ENCODE data around the gene CFAP251.

The CFAP251 gene

DNA sequence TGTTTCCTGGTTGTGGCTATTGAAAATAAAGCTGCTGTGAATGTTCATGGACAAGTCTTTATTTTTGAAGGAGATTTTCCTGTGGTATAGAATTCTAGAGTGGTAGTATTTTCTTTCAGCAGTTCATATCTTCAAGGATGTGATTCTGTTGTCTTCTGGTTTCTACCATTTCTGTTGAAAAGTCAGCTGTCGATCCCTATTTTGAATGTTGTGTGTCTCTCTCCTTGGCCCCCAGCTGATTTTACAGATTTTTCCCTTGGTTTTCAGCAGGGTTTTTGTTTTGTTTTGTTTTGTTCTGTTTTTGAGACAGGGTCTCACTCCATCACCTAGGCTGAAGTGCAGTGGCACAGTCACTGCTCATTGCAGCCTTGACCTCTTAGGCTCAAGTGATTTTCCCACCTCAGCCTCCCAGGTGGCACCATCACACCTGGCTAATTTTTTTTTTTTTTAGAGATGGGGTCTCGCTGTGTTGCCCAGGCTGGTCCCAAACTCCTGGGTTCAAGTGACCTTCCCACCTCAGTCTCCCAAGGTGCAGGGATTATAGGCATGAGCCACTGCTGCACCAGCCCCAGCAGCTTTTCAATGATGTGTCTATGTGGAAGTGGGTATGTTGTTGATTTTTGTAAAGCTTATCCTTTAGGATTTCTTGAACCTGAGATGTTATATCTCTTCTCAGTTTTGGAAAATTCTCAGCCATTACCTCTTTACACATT, 28.1 kb downstream of the CFAP251 start:
- no peak for DNase-seq

DNA sequence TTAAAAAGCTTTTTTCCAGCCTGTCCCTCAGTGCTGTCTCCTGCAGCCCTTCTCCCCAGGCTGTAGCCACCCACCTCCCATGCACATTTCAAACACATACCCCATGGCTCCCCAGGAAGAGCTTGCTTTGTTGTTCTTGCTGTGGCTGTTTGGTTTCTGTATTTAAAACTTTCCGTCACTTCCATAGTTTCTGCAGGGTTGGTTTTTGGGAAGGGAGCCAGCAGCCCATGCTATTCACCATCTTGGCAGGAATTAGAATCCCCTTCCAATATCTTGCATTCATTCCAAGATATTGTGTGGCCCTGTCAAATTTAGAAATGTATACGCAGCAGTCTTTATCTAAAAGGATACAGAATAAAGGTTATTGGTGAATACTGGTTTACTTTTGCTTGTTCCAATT, 29.6 kb downstream of the CFAP251 start:
- DNase-seq = no peak

DNA sequence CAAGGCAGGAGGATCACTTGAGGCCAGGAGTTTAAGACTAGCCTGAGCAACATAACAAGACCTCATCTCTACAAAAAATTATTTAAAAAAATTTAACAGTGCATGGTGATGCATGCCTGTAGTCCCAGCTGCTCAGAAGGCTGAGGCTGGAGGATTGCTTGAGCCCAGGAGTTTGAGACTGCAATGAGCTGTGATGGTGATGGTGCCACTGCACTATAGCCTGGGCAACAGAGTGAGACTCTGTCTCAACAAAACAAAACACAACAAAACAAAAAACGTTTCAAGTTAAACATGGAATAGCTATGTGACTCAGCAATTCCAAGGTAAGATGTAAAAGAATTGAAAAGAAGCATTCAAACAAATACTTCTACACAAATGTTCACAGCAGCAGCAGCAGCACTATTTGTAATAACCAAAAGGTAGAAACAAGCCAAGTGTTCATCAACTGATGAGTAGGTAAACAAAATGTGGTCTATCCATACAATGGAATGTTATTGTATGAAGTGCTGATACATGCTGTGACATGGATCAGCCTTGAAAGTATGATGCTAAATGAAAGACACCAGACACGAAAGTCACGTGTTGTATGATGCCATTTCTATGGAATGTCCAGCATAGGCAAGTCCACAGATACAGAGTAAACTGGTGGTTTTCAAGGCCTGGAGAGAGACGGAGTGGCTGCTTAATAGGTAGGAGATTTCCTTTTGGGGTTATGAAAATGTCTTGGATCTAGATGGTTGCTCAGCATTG, 31.4 kb downstream of the CFAP251 start:
- DNase-seq = no peak

DNA sequence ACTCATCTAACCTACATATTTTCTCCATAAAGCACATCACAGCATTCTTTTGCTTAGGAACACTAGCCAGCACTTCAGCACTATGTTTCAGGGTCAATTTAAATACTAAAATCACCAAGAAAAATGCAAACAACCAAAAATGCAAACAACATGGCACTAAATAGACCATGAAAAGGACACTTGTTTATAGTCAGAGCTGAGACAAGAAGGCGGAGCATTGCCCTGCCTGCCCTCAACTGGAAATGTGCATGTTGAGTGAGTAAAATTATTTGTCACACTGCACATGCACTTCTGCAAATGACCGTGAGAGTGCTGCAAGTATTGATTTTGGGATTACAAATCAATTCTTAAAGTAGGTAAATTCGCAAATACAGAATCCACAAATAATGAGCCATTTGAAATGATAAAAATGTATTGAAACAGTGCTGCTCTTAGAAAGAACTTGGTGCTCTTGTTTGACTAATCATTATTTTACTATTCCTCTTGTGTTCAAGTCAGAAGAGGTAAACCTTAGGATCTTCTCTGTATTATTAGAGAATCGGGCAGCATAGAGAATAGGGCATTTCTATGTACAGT, 34.8 kb downstream of the CFAP251 start:
- no peak for DNase-seq

DNA sequence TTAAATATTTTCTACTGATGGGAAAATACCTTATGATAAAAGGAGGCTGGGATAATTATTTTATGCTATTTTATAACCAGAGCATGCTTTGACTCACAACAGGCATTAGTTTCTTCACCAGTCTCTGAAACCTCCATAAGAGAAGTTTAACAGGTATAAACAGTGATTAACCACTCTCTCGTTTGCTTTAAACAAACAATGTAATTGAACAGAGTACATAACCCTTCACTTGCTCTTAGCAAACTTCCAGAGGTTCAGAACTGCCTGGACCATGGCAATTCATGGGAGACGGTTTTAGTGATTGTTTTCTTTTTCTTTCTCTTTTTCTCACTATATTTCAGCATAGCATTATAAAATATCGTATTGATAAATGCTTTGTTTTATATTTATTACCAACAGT, 35.3 kb downstream of the CFAP251 start:
- no peak for DNase-seq

DNA sequence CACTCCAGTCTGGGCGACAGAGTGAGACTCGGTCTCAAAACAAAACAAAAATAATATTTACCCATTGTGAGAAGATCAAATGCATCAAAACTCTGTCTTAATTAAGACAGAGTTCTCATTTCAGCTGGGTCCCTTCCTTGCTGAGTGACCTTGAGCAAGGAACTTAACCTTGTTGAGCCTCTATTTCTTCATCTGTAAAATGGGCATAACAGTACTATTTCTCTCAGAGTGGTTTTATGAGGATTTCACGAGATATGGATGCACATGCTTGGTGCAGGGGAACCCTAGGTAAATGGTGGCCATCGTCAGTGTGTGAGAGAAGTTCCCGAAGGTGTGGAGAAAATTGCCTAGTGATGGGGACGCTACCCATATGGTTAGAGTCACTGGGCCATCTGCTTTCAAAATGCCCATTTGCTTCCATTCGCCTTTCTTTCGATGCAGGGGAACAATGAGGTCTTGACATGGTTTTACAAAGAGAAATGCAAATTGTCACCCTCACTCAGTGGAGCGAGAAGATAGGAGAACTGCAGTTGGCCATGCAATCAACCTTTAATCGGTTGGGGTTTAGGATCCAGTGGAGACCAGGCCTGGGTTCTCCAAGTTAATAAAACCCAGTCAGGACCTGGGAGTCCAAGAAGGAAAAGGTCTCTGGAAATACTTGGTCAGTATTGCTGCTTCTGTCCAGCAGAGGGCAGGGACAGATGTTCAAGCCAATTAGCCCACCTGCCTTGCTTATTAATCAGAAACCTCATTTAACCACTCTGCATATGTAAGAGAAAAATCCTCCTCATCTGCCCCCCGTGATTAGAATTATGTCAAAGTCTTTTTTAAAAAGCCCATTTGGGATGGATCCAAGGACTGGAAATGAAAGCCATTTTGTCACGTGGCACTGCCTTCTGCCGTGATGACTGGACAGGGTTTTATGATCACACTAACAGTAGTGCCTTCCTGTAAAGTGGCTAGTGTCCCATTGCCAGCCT, 37.2 kb downstream of the CFAP251 start:
- DNase-seq = no peak

DNA sequence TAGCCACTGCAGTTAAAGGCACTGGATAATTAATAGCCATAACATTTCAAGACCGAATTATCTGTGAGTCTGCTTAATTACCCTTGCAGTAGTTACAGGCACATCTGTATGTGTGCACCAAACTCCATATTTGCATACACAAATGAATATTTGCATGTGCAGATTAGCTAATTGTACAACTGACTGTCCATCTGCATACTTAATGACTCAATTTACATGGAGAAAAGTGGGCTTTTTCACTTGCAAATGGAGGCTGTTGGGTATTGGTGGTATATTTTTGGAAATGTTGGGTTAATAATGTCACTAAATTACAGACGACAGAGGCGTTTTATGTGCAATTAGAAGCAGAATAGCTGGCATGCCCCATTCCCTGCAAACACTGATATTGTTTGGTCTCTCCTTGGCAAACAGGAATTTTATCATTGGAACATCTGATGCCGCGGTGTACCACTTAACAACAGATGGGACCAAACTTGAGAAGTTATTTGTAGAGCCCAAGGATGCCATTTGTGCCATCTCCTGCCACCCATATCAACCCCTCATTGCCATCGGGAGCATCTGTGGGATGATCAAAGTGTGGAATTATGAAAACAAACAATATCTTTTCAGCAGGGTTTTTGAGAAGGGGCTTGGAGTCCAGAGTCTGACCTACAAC, 39.6 kb downstream of the CFAP251 start:
- no peak for DNase-seq

DNA sequence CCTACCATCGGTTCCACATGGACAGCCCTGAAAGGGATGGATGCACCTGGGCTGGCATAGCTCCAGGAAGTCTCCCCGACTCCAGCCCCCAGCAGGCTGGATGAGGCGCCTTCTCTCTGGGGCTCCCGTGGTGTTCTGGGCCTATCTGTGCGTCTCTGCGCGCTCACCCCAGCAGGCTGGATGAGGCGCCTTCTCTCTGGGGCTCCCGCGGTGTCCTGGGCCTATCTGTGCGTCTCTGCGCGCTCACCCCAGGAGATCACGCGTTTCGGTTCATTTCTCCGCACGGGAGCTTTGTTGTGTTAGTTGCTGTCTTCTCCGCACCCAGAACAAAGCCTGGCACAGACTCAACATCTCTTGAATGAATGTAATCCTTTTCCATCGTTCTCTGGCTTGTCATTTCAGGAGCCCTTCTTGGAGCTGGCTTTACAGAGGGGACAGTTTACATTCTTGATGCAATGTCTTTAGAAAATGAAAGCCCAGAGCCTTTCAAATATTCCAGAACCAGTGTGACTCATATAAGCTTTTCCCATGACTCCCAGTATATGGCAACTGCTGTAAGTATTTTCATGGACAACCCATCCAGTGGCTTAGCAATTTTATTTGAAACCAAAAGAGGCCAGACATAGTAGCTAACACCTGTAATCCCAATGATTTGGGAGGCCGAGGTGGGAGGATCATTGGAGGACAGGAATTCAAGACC, 40.3 kb downstream of the CFAP251 start:
- DNase-seq = no peak

DNA sequence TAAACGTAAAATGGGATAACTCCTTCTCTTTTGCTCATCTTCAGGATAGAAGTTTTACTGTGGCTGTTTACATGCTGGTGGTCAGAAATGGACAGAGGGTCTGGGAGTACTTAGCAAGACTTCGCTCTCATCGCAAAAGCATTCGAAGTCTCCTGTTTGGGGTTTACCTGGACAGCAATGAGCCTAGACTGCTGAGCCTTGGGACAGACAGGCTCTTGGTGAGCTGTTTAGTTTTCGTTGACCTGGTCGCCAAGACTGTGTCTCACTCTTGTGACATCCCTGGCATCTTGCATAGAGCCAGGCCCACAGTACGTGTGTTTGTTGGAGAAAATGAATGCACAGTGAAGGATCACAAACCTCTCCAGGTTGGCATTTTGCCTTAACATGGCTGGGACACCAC, 42.1 kb downstream of the CFAP251 start:
- no peak for DNase-seq

DNA sequence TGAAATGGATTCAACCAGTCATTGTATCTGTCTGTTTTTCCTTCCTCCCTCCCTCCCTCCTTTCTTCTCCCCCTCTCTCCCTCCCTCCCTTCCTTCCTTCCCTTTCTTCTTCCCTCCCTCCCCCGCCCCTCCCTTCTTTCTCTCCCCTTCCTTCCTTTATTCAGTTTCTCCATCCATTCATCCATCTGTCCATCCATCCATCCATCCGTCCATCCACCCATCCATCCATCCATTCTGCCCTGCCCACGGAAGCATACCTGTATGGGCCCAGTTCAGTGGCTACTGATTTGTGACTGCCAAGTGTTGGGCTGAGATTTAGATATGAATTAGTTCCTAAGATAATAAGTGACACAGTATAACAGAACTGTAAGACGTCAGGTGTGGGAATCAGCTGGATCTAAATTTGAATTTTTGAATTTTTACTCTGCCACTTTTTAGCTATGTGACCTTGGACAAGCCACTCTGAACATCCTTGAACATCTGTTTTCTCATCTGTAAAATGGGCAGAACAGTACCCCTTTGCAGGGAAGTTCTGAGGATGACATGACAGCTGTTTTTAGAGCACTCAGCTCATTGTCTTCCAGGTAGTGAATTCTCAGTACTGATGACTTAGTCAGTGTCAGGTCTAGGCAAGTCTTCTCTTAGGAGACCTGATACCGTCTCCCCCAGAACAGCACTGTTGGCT, 42.9 kb downstream of the CFAP251 start:
- DNase-seq = no peak

DNA sequence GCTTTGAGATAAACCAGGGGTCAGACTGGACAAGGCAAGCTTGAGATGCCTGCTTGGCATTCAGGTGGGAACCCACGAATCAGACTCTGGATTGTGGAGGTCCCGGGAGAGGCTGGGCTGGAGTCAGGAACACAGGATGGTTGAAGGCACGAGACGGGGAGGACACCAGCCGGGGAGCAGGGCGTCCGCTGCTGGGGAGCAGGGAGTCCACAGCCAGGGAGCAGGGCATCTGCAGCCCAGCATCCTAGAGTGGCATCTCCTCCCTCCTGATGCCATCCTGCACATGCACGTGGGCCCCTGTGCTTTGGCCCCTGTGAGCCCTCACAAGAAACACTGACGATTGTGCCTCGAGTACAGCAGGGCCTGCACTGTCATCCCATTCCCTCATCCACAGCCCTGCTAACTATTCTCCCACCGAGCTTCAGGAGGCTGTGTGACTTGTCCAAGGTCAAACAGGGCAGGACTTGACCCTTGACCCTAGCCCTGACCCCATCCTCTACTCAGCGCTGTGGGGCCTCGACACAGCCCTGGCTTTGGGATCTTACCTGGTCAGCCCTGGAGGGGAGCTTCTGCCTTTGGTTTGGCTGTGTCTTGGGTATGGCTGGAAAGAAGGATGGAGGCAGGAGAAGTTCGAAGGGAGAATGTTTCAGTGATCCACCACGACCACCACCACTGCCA, 45.1 kb downstream of the CFAP251 start:
- no peak for DNase-seq

DNA sequence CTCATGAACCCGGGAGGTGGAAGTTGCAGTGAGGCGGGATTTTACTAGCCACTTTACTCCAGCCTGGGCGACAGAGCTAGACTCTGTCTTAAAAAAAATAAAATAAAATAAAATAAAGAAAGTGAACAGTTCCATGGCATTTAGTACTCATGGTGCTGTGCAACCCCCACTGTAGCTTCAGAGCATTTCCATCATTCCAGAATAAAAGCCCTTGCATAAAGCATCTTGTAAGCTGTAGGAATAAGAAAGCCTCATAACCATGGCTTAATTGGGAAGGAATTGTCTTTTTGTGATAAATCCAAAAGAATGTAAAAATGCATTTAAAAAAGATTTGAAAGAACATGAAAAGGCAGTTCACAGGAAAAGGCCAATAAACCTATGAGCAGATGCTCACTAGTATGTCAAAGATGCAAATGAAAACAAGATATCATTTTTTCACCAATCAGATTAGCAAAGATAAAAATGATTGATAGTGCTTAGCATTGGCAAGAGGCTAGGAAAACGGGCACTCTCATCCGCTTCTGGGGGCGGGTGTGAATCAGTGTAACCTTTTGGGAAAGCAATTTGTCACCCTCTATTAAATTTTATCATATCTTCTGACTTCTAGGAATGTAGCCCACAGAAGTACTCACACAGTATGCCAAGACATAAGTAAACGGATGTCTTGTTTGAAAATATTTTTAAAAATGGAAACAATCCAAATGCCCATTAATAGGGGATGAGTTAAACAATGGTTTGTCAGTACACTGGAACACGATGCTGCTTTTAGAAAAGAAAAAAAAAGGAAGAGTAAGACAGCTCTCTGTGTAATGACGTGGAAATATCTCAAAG, 46.6 kb downstream of the CFAP251 start:
- no peak for DNase-seq

DNA sequence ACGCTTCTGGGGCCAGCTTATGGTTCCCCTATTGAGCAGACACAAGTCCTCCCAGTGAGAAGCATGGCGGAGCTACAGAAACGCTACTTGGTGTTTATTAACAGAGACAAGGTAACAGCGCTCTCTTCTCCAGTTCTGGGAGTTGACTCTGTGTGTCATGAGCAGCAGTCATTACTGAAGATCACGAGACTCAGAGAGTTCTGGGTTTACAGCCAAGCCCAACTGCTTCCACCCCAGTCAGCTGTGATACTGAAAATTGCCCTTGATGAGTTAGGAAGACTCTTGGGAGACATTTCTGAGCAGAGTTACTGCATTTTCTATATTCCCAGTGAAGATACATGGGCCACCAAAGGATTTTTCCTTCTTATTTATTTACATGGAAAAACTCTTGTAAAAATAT, 48.6 kb downstream of the CFAP251 start:
- no peak for DNase-seq

DNA sequence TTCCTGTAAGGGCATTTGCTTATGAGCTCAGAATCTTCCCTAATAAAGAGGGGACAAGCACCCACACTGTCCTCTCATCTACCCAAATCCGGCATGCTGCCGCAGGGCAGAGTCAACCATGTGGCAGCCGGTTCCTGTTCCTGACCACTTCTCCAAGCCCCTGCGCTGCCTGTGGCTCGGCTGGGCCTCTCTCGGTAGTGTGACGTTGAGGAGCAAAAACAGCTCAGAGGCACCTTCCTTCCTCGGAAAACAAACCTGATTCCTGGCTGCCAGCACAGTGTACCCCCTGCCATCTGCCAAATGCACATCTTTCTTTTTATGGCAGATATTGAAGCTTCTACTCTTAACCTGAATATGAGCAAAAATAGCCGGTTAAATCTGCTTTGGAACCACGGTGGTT, 50.5 kb downstream of the CFAP251 start:
- no peak for DNase-seq

DNA sequence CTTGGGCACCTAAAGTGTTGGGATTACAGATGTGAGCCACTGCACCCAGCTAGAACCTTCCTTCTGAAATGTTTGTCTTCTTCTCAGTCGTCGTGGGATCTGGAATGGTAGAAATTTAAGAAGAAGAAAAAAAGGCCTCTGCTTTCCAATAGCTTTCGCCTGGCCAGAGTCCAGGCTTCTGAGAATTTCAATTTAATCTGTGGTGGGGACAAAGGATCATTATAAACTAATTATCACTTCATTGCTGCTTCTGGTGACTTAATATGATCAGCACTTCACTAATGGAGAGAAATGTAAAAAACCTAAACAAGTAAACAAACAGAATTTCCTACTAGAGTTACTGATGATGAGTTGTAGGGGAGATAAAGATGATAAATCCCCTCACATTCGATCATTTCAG, 51.3 kb downstream of the CFAP251 start:
- DNase-seq = no peak

DNA sequence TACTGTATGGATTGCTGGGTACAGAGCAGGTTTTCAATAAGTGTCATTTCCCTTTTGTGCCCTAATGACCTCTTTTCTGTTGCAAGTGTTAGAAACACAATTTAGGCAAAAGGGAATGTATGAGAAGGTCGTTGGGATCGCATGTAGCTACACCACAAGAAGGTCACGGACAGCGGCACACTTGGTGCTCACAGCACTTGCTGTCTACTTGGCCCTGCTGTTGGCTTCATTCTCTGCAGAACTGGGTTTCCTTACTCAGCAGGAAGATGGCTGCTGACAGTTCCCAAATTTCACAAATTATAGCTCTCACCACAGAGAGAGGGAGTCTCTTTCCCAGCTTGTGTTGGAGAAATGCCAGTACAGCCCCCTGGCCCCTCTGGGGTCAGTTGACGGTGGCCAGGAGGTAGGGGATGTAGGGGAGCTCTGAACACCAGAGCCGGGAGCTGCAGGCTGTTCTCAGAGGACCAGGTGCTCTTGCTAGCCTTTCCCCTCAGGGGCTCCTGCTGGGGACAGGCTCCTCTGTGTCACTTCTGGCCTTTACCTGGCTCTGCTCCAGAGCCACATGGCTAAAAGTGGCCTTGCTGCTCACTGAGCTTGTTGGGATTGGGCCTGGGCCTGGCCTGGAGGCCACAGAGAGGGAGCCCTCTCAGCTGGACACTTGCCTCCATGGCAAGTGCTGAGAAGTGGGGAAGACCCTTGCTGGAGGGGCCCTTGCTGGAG, 52.3 kb downstream of the CFAP251 start:
- no peak for DNase-seq

DNA sequence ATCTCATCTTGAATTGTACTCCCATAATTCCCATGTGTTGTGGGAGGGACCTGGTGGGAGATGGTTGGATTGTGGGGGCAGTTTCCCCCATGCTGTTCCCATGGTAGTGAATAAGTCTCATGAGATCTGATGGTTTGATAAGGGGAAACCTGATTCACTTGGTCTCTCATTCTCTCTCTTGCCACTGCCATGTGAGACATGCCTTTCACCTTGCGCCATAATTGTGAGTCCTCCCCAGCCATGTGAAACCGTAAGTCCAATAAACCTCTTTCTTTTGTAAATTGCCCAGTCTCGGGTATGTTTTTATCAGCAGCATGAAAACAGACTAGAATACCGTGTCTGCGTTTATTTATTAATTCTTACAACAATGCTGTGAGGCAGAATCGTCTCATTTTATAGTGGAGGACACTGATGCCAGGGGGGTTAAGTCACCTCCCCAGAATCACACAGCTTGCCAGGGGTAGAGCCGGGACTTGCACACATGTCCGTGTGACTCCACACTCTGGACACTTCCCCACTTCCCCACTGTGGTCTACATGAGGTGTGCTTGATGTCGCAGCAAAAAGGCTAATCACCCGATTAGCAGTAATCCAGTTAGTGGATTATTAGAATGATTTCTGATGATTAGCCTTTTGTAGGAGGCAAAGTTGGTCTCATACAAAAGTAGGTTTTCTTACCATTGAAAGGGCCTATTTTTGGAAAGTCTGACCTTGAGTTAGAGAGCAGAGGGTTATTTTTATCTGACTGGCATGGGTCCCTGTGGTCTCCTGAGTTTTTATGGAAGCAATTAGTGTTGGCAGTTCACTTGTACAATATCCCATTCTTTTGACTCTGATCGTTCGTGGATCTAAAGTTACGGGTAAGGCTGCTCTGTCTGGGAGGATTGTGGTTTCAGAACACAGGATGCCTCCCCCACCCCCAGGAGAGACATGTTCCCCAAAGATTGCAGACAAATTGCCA, 55.9 kb downstream of the CFAP251 start:
- DNase-seq = no peak

DNA sequence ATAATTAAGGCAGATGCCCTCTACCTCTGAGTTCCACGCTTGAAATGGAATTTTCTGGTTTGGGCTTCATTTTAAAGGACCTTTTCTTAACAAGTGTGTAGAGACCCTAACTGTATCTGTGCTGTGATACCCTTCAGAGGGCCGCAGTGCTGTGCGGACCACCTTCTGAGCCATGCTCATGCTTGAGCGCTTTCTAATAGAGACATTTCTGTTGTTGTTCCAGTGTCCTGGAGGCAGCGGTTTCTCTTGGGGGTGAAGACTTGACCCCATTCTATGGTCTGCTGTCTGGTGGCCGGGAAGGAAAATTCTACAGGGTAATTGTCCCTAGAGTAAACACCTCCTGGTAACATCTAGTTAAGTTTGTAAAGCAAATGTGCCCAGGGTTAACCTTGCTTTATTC, 56.6 kb downstream of the CFAP251 start:
- no peak for DNase-seq
